ENCODE results near the gene TRIO.
"Not testable (repeated sequence)": the region's sequence is repeated elsewhere in the genome, so short reads cannot be mapped to it uniquely, and the experiment has no call there.

- not testable (repeated sequence) for TF ChIP-seq CTCF (conservative IDR thresholded peaks at IDR 0.05; ENCODE audit: low read depth, low read length); EZH2phosphoT487 (IDR thresholded peaks at IDR 0.05; ENCODE audit: borderline replicate concordance, low read length); EZH2 (IDR thresholded peaks at IDR 0.05; ENCODE audit: low read length, unreplicated experiment)
Observed at GRCh38 chr5:14207428-14207827, 64.3 kb downstream of the TRIO start.
